Skeletal muscle satellite cell (primary cell): Measurements from ENCODE around the gene IFNL3. TPM values are rescaled to one million over a fixed set of nuclear protein-coding genes. Genes with fewer than 3 reads are reported as not detected.
"Not testable (repeated sequence)": the region's sequence is repeated elsewhere in the genome, so short reads cannot be mapped to it uniquely, and the experiment has no call there.

ENCODE experiments used
- H3K27me3 ChIP-seq: 2 replicates; pipeline ENCODE4 v1.7.0; 2013; ENCODE audit warnings: low read length; ENCODE audit not compliant: control insufficient read depth, insufficient read depth
- H3K36me3 ChIP-seq: 2 replicates; pipeline ENCODE4 v1.7.0; 2013; ENCODE audit warnings: mild to moderate bottlenecking, control low read depth, low read length; ENCODE audit not compliant: insufficient read depth
- H3K4me1 ChIP-seq: 2 replicates; pipeline ENCODE4 v1.7.0; 2013; ENCODE audit warnings: low read length; ENCODE audit not compliant: control insufficient read depth, insufficient read depth
- H3K4me2 ChIP-seq: 2 replicates; pipeline ENCODE4 v1.7.0; 2013; ENCODE audit warnings: mild to moderate bottlenecking, low read length
- H3K4me3 ChIP-seq: 2 replicates; pipeline ENCODE4 v1.7.0; 2013; ENCODE audit warnings: low read length
- H3K9ac ChIP-seq: 2 replicates; pipeline ENCODE4 v1.7.0; 2013; ENCODE audit warnings: mild to moderate bottlenecking, low read depth, low read length, moderate library complexity
- H3K9me3 ChIP-seq: replicated peaks from 2 replicates; pipeline ENCODE4 v1.7.0; 2013; ENCODE audit warnings: mild to moderate bottlenecking, control low read depth, low read length
- total RNA-seq: library from RNA; depleted of rRNA; stranded (reverse); fragments of >200 nt; gene quantifications from 2 replicates; pipeline ENCODE4 v1.2.3, GENCODE V29; 2012; rRNA removed

IFNL3 gene
- total RNA-seq, result not detected in 2 replicates

DNA sequence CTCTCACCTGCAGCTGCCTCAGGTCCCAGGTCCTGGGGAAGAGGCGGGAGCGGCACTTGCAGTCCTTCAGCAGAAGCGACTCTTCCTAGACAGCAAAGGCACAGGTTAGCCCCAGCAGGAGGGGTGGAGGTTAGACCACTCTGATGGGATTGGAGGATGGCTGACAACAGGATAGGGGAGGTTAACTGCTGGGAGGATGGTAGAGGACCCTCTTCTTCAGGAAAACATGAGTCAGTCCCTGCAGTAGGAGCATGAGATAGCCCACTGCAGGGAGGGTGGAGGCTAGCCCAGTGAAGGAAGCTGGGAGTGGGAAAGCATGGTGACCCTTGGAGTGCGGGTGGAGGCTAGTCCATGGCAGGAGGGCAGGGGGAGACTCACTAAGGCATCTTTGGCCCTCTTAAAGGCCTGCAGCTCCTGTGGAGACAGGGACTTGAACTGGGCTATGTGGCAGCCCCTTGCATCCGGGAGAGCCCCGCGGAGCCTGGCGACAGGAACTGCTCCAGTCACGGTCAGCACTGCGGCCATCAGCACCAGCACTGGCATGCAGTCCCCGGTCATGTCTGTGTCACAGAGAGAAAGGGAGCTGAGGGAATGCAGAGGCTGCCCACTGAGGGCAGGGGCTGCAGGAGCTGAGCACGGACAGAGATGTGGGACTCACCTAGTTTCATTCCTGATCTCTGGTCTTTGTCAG is at the start of gene IFNL3:
IFNL3 (minus strand) TSS at position 597 of the 691 bp plus-strand sequence; CDS start at position 558, 39 bp downstream.
- H3K4me3 ChIP-seq, H3K36me3 ChIP-seq, H3K4me1 ChIP-seq, H3K4me2 ChIP-seq, H3K9me3 ChIP-seq, H3K9ac ChIP-seq: not testable (repeated sequence)
- peaks cover 45% of the 10 kb centered on the region for H3K27me3 ChIP-seq

DNA sequence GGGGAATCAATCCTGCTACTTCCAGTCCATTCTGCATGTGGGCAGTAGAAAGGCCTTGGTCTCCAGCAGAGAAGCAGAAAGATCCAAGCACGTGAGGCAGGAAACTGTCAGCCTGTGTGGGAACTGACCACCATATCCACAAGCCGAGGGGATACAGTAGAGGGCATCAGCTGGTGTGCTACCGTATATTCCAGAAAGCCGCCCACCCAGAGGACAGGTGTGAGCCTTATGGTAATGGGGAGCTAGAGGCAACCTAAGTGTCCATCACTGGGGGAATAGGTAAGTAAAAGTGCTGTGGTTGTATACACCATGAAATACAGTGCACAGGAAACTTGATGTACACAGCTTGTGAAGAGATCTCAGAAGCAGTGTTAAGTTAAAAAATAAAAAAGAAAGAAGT is 48.6 kb upstream of the IFNL3 start:
- H3K9ac ChIP-seq, result no peak overlapping the region

GRCh38 chr19:39284032-39284431 is 39.2 kb upstream of the IFNL3 start:
- Histone ChIP-seq H3K4me3 (no peak overlapping the region), H3K36me3 (no peaks in the 10 kb centered on the region), H3K9me3 (no peaks in the 10 kb centered on the region), H3K4me1 (no peaks in the 10 kb centered on the region), H3K9ac (no peak overlapping the region), H3K4me2 (no peak overlapping the region), H3K27me3 (peaks cover 22% of the 10 kb centered on the region)

More for the DNA sequence above, 48.6 kb upstream of the IFNL3 start:
- Histone ChIP-seq H3K4me2 (no peak overlapping the region), H3K4me1 (no peaks in the 10 kb centered on the region), H3K4me3 (no peak overlapping the region), H3K27me3 (peaks cover 44% of the 10 kb centered on the region), H3K9me3 (no peaks in the 10 kb centered on the region), H3K36me3 (no peaks in the 10 kb centered on the region)

GRCh38 chr19:39282021-39282420 is 37.2 kb upstream of the IFNL3 start:
- H3K4me1 ChIP-seq, result no peaks in the 10 kb centered on the region
- H3K9ac ChIP-seq, result no peak overlapping the region
- H3K4me2 ChIP-seq, result no peak overlapping the region
- no peak overlapping the region for H3K4me3 ChIP-seq
- H3K27me3 ChIP-seq, result peaks cover 30% of the 10 kb centered on the region
- H3K36me3 ChIP-seq, result no peaks in the 10 kb centered on the region
- H3K9me3 ChIP-seq, result no peaks in the 10 kb centered on the region

- H3K4me1 ChIP-seq, result no peaks in the 10 kb centered on the region
- no peak overlapping the region for H3K9ac ChIP-seq
- no peak overlapping the region for H3K4me3 ChIP-seq
- H3K4me2 ChIP-seq, result no peak overlapping the region
- peaks cover 42% of the 10 kb centered on the region for H3K27me3 ChIP-seq
- H3K9me3 ChIP-seq, result no peaks in the 10 kb centered on the region
- H3K36me3 ChIP-seq, result no peaks in the 10 kb centered on the region
These were observed 32.8 kb upstream of the IFNL3 start for GRCh38 chr19:39277598-39277997.

DNA sequence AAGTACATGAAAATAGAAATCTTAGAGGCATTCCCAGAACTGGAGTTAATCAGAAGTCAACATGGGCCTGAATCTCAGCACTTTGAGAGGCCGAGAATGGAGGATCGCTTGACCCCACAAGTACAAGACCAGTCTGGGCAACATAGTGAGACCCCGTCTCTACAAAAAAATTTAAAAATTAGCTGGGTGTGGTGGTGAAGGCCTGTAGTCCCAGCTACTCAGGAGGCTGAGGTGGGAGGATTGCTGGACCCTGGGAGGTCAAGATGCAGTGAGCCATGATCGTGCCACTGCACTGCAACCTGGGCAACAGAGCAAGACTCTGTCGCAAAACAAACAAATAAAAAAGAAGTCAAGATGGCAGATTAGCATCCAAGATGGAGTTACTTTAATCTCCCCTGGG is 31.9 kb upstream of the IFNL3 start:
- no peaks in the 10 kb centered on the region for H3K36me3 ChIP-seq
- H3K4me1 ChIP-seq, result no peaks in the 10 kb centered on the region
- no peak overlapping the region for H3K4me3 ChIP-seq

DNA sequence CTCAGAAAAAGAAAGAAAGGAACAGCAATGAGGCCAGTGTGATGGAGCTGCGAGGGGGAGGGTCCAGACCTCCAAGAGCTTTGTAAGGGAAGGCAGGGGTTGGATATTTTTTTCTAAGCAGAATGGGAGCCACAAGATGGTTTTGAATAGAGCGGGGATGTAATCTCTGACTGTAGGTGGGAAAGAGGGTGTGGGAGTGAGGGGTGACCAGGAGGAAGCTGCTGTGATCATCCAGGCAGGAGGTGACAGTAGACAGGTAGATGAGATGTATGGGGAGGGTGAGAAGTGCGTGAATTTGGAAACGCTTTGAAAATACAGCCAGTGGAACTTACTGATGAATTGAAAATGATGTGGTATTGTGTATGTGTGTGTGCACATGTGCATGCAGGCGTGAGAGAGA is 30.8 kb upstream of the IFNL3 start:
- Histone ChIP-seq H3K27me3 (peaks cover 42% of the 10 kb centered on the region), H3K9ac (no peak overlapping the region), H3K4me2 (no peak overlapping the region), H3K9me3 (no peaks in the 10 kb centered on the region), H3K4me1 (no peaks in the 10 kb centered on the region), H3K36me3 (no peaks in the 10 kb centered on the region), H3K4me3 (no peak overlapping the region)

More for the DNA sequence above, 31.9 kb upstream of the IFNL3 start:
- peaks cover 42% of the 10 kb centered on the region for H3K27me3 ChIP-seq
- H3K9me3 ChIP-seq, result no peaks in the 10 kb centered on the region
- H3K9ac ChIP-seq, result no peak overlapping the region
- no peak overlapping the region for H3K4me2 ChIP-seq

GRCh38 chr19:39273859-39274258 is 29.1 kb upstream of the IFNL3 start:
- H3K9ac ChIP-seq, H3K9me3 ChIP-seq, H3K36me3 ChIP-seq, H3K4me3 ChIP-seq, H3K4me2 ChIP-seq, H3K4me1 ChIP-seq: not testable (repeated sequence)
- H3K27me3 ChIP-seq, result peaks cover 42% of the 10 kb centered on the region

DNA sequence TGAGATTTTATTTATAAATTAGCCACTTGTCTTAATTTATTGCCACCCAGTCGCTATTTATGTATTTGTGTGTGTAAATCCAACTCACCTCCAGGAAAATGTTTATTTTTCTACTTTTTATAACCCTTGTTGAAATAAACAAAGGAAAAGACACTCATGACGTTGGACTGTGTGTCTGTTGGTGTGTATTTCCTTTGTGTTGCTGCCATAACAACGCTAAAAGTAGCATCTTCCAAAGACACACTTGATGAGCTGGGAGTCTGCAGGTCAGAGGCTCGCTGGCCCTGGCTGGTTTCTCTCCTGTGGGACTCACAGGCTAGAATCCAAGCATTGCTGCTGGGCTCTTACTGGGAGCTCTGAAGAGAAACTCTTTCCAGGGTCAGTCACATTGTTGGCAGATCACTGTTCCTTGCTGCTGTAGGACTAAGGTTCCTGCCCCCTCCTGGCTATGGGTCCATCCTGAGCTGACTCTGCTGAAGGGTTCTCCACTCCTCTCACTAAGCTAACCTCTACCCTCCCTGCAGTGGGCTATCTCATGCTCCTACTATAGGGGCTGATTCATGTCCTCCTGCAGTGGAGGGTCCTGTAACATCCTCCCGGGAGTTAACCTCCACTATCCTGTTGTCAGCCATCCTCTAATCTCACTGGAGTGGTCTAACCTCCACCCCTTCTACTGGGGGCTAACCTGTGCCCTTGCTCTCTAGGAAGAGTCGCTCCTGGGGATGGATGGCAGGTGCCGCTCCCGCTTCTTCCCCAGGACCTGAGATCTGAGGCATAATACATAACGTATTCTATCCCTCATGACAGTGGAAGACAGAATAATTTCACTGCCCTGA is 25.4 kb upstream of the IFNL3 start:
- Histone ChIP-seq H3K36me3 (no peaks in the 10 kb centered on the region), H3K9ac (no peak overlapping the region), H3K4me3 (no peak overlapping the region), H3K4me1 (peaks cover 3% of the 10 kb centered on the region), H3K9me3 (no peaks in the 10 kb centered on the region), H3K4me2 (no peak overlapping the region), H3K27me3 (peaks cover 26% of the 10 kb centered on the region)

GRCh38 chr19:39269369-39269768 is 24.6 kb upstream of the IFNL3 start:
- not testable (repeated sequence) for H3K4me3 ChIP-seq, H3K36me3 ChIP-seq, H3K9me3 ChIP-seq, H3K4me1 ChIP-seq, H3K9ac ChIP-seq, H3K4me2 ChIP-seq
- H3K27me3 ChIP-seq, result peaks cover 32% of the 10 kb centered on the region

DNA sequence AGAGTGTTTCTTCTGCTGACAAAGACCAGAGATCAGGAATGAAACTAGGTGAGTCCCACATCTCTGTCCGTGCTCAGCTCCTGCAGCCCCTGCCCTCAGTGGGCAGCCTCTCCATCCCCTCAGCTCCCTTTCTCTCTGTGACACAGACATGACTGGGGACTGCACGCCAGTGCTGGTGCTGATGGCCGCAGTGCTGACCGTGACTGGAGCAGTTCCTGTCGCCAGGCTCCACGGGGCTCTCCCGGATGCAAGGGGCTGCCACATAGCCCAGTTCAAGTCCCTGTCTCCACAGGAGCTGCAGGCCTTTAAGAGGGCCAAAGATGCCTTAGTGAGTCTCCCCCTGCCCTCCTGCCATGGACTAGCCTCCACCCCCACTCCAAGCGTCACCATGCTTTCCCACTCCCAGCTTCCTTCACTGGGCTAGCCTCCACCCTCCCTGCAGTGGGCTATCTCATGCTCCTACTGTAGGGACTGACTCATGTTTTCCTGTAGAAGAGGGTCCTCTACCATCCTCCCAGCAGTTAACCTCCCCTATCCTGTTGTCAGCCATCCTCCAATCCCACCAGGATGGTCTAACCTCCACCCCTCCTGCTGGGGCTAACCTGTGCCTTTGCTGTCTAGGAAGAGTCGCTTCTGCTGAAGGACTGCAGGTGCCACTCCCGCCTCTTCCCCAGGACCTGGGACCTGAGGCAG is 23.9 kb upstream of the IFNL3 start:
- H3K4me3 ChIP-seq, H3K9me3 ChIP-seq, H3K4me1 ChIP-seq, H3K36me3 ChIP-seq, H3K4me2 ChIP-seq, H3K9ac ChIP-seq: not testable (repeated sequence)
- H3K27me3 ChIP-seq, result peaks cover 39% of the 10 kb centered on the region
